Astrocyte (in vitro differentiated cells and primary cell): ENCODE results near the gene SLC25A10.

ENCODE experiments used
- CTCF ChIP-seq: IDR thresholded peaks from 2 replicates; pipeline ENCODE4 v1.5.1; 2011; ENCODE audit warnings: low read depth, mild to moderate bottlenecking, inconsistent platforms, low read length, moderate library complexity; ENCODE audit not compliant: insufficient read depth
- EZH2 ChIP-seq: IDR thresholded peaks from 2 replicates; pipeline ENCODE4 v1.6.1; 2012; ENCODE audit warnings: mild to moderate bottlenecking, low read length, inconsistent platforms; ENCODE audit not compliant: insufficient read depth

- TF ChIP-seq CTCF = peak; percentile 76
- TF ChIP-seq EZH2 = no peak
Observed at GRCh38 chr17:81733507-81734404, 21.7 kb downstream of the SLC25A10 start.
